Upper lobe of left lung (tissue), 4 donors: Measurements from ENCODE around the gene ATP5PO.

Source experiments
- CTCF ChIP-seq, 6 experiments: fragments of 450-650 bp in 4 of 6; fragments of 200-600 bp in 2 of 6; sonication (generic) in 2 of 6; IDR thresholded peaks; one replicate each; pipeline ENCODE4 v1.5.1; 2016 to 2019; ENCODE audit warnings: antibody characterized with exemption in 6 of 6
- POLR2A ChIP-seq, 4 donors: fragments of 450-650 bp; IDR thresholded peaks; one replicate each; pipeline ENCODE4 v1.5.1; 2016 to 2017; ENCODE audit warnings: antibody characterized with exemption in 4 of 4, mild to moderate bottlenecking in 2 of 4

- TF ChIP-seq CTCF (IDR thresholded peaks at IDR 0.05) (no peak), POLR2A (IDR thresholded peaks at IDR 0.05) (no peak)
These were observed 23.6 kb upstream of the ATP5PO start for GRCh38 chr21:33939226-33939625.
